ENCODE measurements around the gene GPR17.

Gene GPR17

GRCh38 chr2:127608061-127609030 lies 37.6 kb upstream of the GPR17 start:
- H3K4me1 ChIP-seq (ENCODE audit: insufficient read depth, low read length), result no peaks in the 10 kb centered on the region
- H3K9ac ChIP-seq (ENCODE audit: low read length), result no peak overlapping the region
- H3K9me3 ChIP-seq (ENCODE audit: low read length), result peaks cover 4% of the 10 kb centered on the region
- H3K27ac ChIP-seq (ENCODE audit: low read depth, low read length), result no peak overlapping the region
- no peak overlapping the region for H3K4me3 ChIP-seq (ENCODE audit: low read depth in 1 of 2, low read length in 2 of 2)
- no peaks in the 10 kb centered on the region for H3K36me3 ChIP-seq (ENCODE audit: insufficient read depth, low read length)
- H3K27me3 ChIP-seq (ENCODE audit: control insufficient read depth in 1 of 2, insufficient read depth in 2 of 2, low read length in 2 of 2), result no peaks in the 10 kb centered on the region

GRCh38 chr2:127609031-127609751 lies 36.8 kb upstream of the GPR17 start:
- Histone ChIP-seq H3K9me3 (ENCODE audit: low read length) (peaks cover 4% of the 10 kb centered on the region), H3K9ac (ENCODE audit: low read length) (no peak overlapping the region), H3K4me1 (ENCODE audit: insufficient read depth, low read length) (no peaks in the 10 kb centered on the region), H3K4me3 (ENCODE audit: low read depth in 1 of 2, low read length in 2 of 2) (no peak overlapping the region), H3K27me3 (ENCODE audit: control insufficient read depth in 1 of 2, insufficient read depth in 2 of 2, low read length in 2 of 2) (no peaks in the 10 kb centered on the region), H3K27ac (ENCODE audit: low read depth, low read length) (no peak overlapping the region), H3K36me3 (ENCODE audit: insufficient read depth, low read length) (no peaks in the 10 kb centered on the region)

- Histone ChIP-seq H3K9ac (ENCODE audit: low read length) (no peak overlapping the region), H3K27me3 (ENCODE audit: control insufficient read depth in 1 of 2, insufficient read depth in 2 of 2, low read length in 2 of 2) (no peaks in the 10 kb centered on the region), H3K36me3 (ENCODE audit: insufficient read depth, low read length) (no peaks in the 10 kb centered on the region), H3K4me1 (ENCODE audit: insufficient read depth, low read length) (no peaks in the 10 kb centered on the region), H3K4me3 (ENCODE audit: low read depth in 1 of 2, low read length in 2 of 2) (no peak overlapping the region), H3K9me3 (ENCODE audit: low read length) (peaks cover 4% of the 10 kb centered on the region), H3K27ac (ENCODE audit: low read depth, low read length) (no peak overlapping the region)
These were observed 36.1 kb upstream of the GPR17 start for GRCh38 chr2:127609818-127610217.

GRCh38 chr2:127610561-127610960 lies 35.4 kb upstream of the GPR17 start:
- Histone ChIP-seq H3K27ac (ENCODE audit: low read depth, low read length) (no peak overlapping the region), H3K36me3 (ENCODE audit: insufficient read depth, low read length) (no peaks in the 10 kb centered on the region), H3K4me1 (ENCODE audit: insufficient read depth, low read length) (no peaks in the 10 kb centered on the region), H3K9ac (ENCODE audit: low read length) (no peak overlapping the region), H3K27me3 (ENCODE audit: control insufficient read depth in 1 of 2, insufficient read depth in 2 of 2, low read length in 2 of 2) (no peaks in the 10 kb centered on the region), H3K9me3 (ENCODE audit: low read length) (peaks cover 4% of the 10 kb centered on the region), H3K4me3 (ENCODE audit: low read depth in 1 of 2, low read length in 2 of 2) (no peak overlapping the region)

GRCh38 chr2:127611076-127611925 lies 34.7 kb upstream of the GPR17 start:
- Histone ChIP-seq H3K36me3 (ENCODE audit: insufficient read depth, low read length) (no peaks in the 10 kb centered on the region), H3K9me3 (ENCODE audit: low read length) (peaks cover 4% of the 10 kb centered on the region), H3K4me1 (ENCODE audit: insufficient read depth, low read length) (no peaks in the 10 kb centered on the region), H3K27me3 (ENCODE audit: control insufficient read depth in 1 of 2, insufficient read depth in 2 of 2, low read length in 2 of 2) (no peaks in the 10 kb centered on the region), H3K9ac (ENCODE audit: low read length) (no peak overlapping the region), H3K4me3 (ENCODE audit: low read depth in 1 of 2, low read length in 2 of 2) (no peak overlapping the region), H3K27ac (ENCODE audit: low read depth, low read length) (no peak overlapping the region)

- no peaks in the 10 kb centered on the region for H3K27me3 ChIP-seq (ENCODE audit: control insufficient read depth in 1 of 2, insufficient read depth in 2 of 2, low read length in 2 of 2)
- no peak overlapping the region for H3K4me3 ChIP-seq (ENCODE audit: low read depth in 1 of 2, low read length in 2 of 2)
- no peaks in the 10 kb centered on the region for H3K36me3 ChIP-seq (ENCODE audit: insufficient read depth, low read length)
- no peaks in the 10 kb centered on the region for H3K4me1 ChIP-seq (ENCODE audit: insufficient read depth, low read length)
- H3K9ac ChIP-seq (ENCODE audit: low read length), result no peak overlapping the region
- H3K9me3 ChIP-seq (ENCODE audit: low read length), result peaks cover 4% of the 10 kb centered on the region
- no peak overlapping the region for H3K27ac ChIP-seq (ENCODE audit: low read depth, low read length)
These were observed 33.7 kb upstream of the GPR17 start for GRCh38 chr2:127612111-127612822.

- Histone ChIP-seq H3K27me3 (ENCODE audit: control insufficient read depth in 1 of 2, insufficient read depth in 2 of 2, low read length in 2 of 2) (no peaks in the 10 kb centered on the region), H3K36me3 (ENCODE audit: insufficient read depth, low read length) (no peaks in the 10 kb centered on the region), H3K4me3 (ENCODE audit: low read depth in 1 of 2, low read length in 2 of 2) (no peak overlapping the region), H3K9me3 (ENCODE audit: low read length) (peaks cover 4% of the 10 kb centered on the region), H3K27ac (ENCODE audit: low read depth, low read length) (no peak overlapping the region), H3K9ac (ENCODE audit: low read length) (no peak overlapping the region), H3K4me1 (ENCODE audit: insufficient read depth, low read length) (no peaks in the 10 kb centered on the region)
These were observed 31.7 kb upstream of the GPR17 start for GRCh38 chr2:127614246-127614645.

- H3K9ac ChIP-seq (ENCODE audit: low read length), result no peak overlapping the region
- peaks cover 4% of the 10 kb centered on the region for H3K9me3 ChIP-seq (ENCODE audit: low read length)
- no peaks in the 10 kb centered on the region for H3K4me1 ChIP-seq (ENCODE audit: insufficient read depth, low read length)
- H3K4me3 ChIP-seq (ENCODE audit: low read depth in 1 of 2, low read length in 2 of 2), result no peak overlapping the region
- no peaks in the 10 kb centered on the region for H3K36me3 ChIP-seq (ENCODE audit: insufficient read depth, low read length)
- no peaks in the 10 kb centered on the region for H3K27me3 ChIP-seq (ENCODE audit: control insufficient read depth in 1 of 2, insufficient read depth in 2 of 2, low read length in 2 of 2)
- no peak overlapping the region for H3K27ac ChIP-seq (ENCODE audit: low read depth, low read length)
These were observed 31.2 kb upstream of the GPR17 start for GRCh38 chr2:127614731-127615130.

- H3K4me1 ChIP-seq (ENCODE audit: insufficient read depth, low read length), result no peaks in the 10 kb centered on the region
- H3K36me3 ChIP-seq (ENCODE audit: insufficient read depth, low read length), result no peaks in the 10 kb centered on the region
- no peak overlapping the region for H3K9ac ChIP-seq (ENCODE audit: low read length)
These were observed 30.3 kb upstream of the GPR17 start for GRCh38 chr2:127615511-127616166.

GRCh38 chr2:127618551-127619202 lies 27.3 kb upstream of the GPR17 start:
- Histone ChIP-seq H3K27ac (ENCODE audit: low read depth, low read length) (no peak overlapping the region), H3K36me3 (ENCODE audit: insufficient read depth, low read length) (no peaks in the 10 kb centered on the region), H3K4me1 (ENCODE audit: insufficient read depth, low read length) (no peaks in the 10 kb centered on the region), H3K27me3 (ENCODE audit: control insufficient read depth in 1 of 2, insufficient read depth in 2 of 2, low read length in 2 of 2) (peaks cover 0 to 16% of the 10 kb centered on the region in 2 donors), H3K4me3 (ENCODE audit: low read depth in 1 of 2, low read length in 2 of 2) (no peak overlapping the region), H3K9ac (ENCODE audit: low read length) (no peak overlapping the region), H3K9me3 (ENCODE audit: low read length) (no peaks in the 10 kb centered on the region)

More at GRCh38 chr2:127615511-127616166, 30.3 kb upstream of the GPR17 start:
- Histone ChIP-seq H3K9me3 (ENCODE audit: low read length) (peaks cover 4% of the 10 kb centered on the region), H3K27me3 (ENCODE audit: control insufficient read depth in 1 of 2, insufficient read depth in 2 of 2, low read length in 2 of 2) (no peaks in the 10 kb centered on the region), H3K27ac (ENCODE audit: low read depth, low read length) (no peak overlapping the region), H3K4me3 (ENCODE audit: low read depth in 1 of 2, low read length in 2 of 2) (no peak overlapping the region)

Measured in muscle layer of colon (tissue), 2 donors.